GM21515 (cell line): ENCODE data around the gene SEC61B.

Experiments used
- ATAC-seq: cut with Tn5 transposase; IDR thresholded peaks from one replicate; pipeline ENCODE4 v1.9.1; 2021; ENCODE audit not compliant: unreplicated experiment

Gene SEC61B

GRCh38 chr9:99221621-99222415 is at the start of gene SEC61B, which contains the start of gene ALG2:
Gene SEC61B (plus strand): TSS chr9:99222282. CDS start chr9:99222364, 82 bp downstream.
Gene ALG2 (minus strand): TSS chr9:99221942. CDS start chr9:99221894, 48 bp downstream.
- peak; percentile 85 for ATAC-seq

GRCh38 chr9:99173570-99174504 is 48.2 kb upstream of the SEC61B start:
- no peak for ATAC-seq

- ATAC-seq, result no peak
Measured at GRCh38 chr9:99176527-99177013, 45.5 kb upstream of the SEC61B start.

GRCh38 chr9:99177576-99178366 is 44.3 kb upstream of the SEC61B start:
- ATAC-seq, result no peak

GRCh38 chr9:99178912-99179872 is 42.9 kb upstream of the SEC61B start:
- no peak for ATAC-seq

GRCh38 chr9:99180199-99180598 is 41.9 kb upstream of the SEC61B start:
- no peak for ATAC-seq

- no peak for ATAC-seq
Measured at GRCh38 chr9:99180662-99181061, 41.4 kb upstream of the SEC61B start.

- ATAC-seq, result no peak
Measured at GRCh38 chr9:99181206-99181605, 40.9 kb upstream of the SEC61B start.

- ATAC-seq, result peak; percentile 50
Measured at GRCh38 chr9:99181621-99182020, 40.5 kb upstream of the SEC61B start.

GRCh38 chr9:99182356-99182755 is 39.7 kb upstream of the SEC61B start:
- ATAC-seq, result no peak

GRCh38 chr9:99183616-99184015 is 38.5 kb upstream of the SEC61B start:
- ATAC-seq, result no peak

GRCh38 chr9:99184110-99184474 is 38.0 kb upstream of the SEC61B start:
- peak; percentile 4 for ATAC-seq

- ATAC-seq, result peak; percentile 51
Measured at GRCh38 chr9:99184475-99185347, 37.4 kb upstream of the SEC61B start.

- no peak for ATAC-seq
Measured at GRCh38 chr9:99185348-99185632, 36.8 kb upstream of the SEC61B start.

- ATAC-seq, result no peak
Measured at GRCh38 chr9:99185934-99186333, 36.1 kb upstream of the SEC61B start.

GRCh38 chr9:99187311-99187710 is 34.8 kb upstream of the SEC61B start:
- ATAC-seq, result no peak

GRCh38 chr9:99189186-99189585 is 32.9 kb upstream of the SEC61B start:
- no peak for ATAC-seq

- ATAC-seq, result no peak
Measured at GRCh38 chr9:99189887-99190596, 32.0 kb upstream of the SEC61B start.
